Heart left ventricle (tissue), 13 donors: ENCODE results near the gene SF3B4.

Experiments
- POLR2A ChIP-seq, 2 donors: fragments of 450-650 bp; IDR thresholded peaks; one replicate each; pipeline ENCODE4 v1.6.1; 2017; ENCODE audit warnings: antibody characterized with exemption in 2 of 2, mild to moderate bottlenecking in 2 of 2, moderate library complexity in 2 of 2
- TF ChIP-seq, protein P1 (sequence below), 12 donors: fragments of 200-600 bp; sonication (generic) in 4 of 12; IDR thresholded peaks; one replicate each; pipeline versions ENCODE4 v1.5.0 to v1.8.0; 2018 to 2022; ENCODE audit warnings: antibody characterized with exemption in 12 of 12, mild to moderate bottlenecking in 5 of 12
- donor health status: ischemic (EF 13 %, LVEDD 7.1; RV severe dilation, severe dysfunction).
- donor health status: DM: no; HTN: yes; CAD: no.
- donor health status: DM: no; HTN: no; CAD: no.
- donor health status: ischemic (EF 25% LVEDD 6.9; RV normal size, moderate dysfunction).
- donor health status: ischemic (EF 25% LVEDD 5.7; RV mildly dilated, moderate dysfunction).
- donor health status: ischemic (EF 35%, LVEDD 5.7; RV mildly dilated, moderate dysfunction).
- donor health status: nonischemic (EF 11% LVEDD 7.7; RV severe dilation, severe dysfunction).
- donor health status: DM: yes; HTN: yes; CAD: no.
- donor health status: PGD.
- donor health status: ischemic (EF 29% LVEDD 5.4; RV normal size, mild dysfunction).
- donor health status: nonischemic (EF 23%, LVEDD 6.1; RV moderate dilation, normal function).

DNA sequence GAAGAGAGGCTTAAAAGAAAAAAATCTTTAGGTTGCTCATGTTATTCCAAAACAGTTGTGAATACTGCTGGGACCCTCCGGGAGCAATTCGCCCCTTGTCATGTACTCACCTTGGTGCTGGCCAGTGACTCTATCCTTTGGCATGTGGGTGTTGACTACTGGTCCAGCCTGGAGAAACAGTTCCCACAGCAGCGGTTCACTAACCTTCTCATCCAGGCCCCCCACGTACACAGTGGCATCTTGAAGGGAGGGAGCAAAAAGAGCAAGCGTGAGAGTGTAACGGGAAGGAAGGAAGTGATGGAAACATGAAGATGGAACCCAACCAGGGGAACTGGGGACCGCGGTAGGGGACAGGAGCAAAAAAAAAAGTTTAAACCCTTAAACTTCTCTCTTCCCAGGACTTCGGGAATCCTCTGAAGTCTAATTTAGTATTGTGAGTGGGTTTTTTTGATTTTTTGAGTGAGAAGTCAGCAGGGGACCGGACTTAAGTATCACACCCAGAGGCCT lies 494 bp downstream of the SF3B4 start:
- TF ChIP-seq, protein P1, sequence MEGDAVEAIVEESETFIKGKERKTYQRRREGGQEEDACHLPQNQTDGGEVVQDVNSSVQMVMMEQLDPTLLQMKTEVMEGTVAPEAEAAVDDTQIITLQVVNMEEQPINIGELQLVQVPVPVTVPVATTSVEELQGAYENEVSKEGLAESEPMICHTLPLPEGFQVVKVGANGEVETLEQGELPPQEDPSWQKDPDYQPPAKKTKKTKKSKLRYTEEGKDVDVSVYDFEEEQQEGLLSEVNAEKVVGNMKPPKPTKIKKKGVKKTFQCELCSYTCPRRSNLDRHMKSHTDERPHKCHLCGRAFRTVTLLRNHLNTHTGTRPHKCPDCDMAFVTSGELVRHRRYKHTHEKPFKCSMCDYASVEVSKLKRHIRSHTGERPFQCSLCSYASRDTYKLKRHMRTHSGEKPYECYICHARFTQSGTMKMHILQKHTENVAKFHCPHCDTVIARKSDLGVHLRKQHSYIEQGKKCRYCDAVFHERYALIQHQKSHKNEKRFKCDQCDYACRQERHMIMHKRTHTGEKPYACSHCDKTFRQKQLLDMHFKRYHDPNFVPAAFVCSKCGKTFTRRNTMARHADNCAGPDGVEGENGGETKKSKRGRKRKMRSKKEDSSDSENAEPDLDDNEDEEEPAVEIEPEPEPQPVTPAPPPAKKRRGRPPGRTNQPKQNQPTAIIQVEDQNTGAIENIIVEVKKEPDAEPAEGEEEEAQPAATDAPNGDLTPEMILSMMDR (IDR thresholded peaks at IDR 0.05) = no peak
- no peak for TF ChIP-seq POLR2A (IDR thresholded peaks at IDR 0.05)
